Mesothelial cell of epicardium (in vitro differentiated cells): Measurements from ENCODE around the gene ETS2. TPM values are rescaled to one million over a fixed set of nuclear protein-coding genes. Genes with fewer than 3 reads are reported as not detected.

ENCODE experiments used
- DNase-seq, 2 experiments: peaks; one replicate each; pipeline ENCODE4 v3.0.0; 2021; ENCODE audit warnings: low spot score in 2 of 2; ENCODE audit not compliant: unreplicated experiment in 2 of 2
- H3K27ac Mint-ChIP-seq: 2 replicates; pipeline ENCODE4 v1.8.0; 2021; ENCODE audit warnings: mixed read lengths
- H3K27me3 Mint-ChIP-seq: 2 replicates; pipeline ENCODE4 v1.8.0; 2021; ENCODE audit warnings: low read depth, mixed read lengths
- H3K36me3 Mint-ChIP-seq: 2 replicates; pipeline ENCODE4 v1.8.0; 2021; ENCODE audit warnings: mixed read lengths
- H3K4me1 Mint-ChIP-seq: 2 replicates; pipeline ENCODE4 v1.8.0; 2021; ENCODE audit warnings: mixed read lengths
- H3K4me3 Mint-ChIP-seq: 2 replicates; pipeline ENCODE4 v1.8.0; 2021; ENCODE audit warnings: mild to moderate bottlenecking, moderate library complexity, mixed read lengths
- H3K9me3 Mint-ChIP-seq: 2 replicates; pipeline ENCODE4 v1.8.0; 2021; ENCODE audit warnings: mixed read lengths
- CTCF ChIP-seq: fragments of 200-600 bp; sonication (generic); IDR thresholded peaks from one replicate; pipeline ENCODE4 v1.5.0; 2021; ENCODE audit warnings: antibody characterized with exemption; ENCODE audit not compliant: unreplicated experiment
- total RNA-seq: library from RNA; stranded (reverse); gene quantifications from 3 replicates; pipeline ENCODE4 v1.2.1, GENCODE V29; 2021

Gene ETS2
- total RNA-seq, 1 donor from 2014 or later: 30.5 TPM

- Mint-ChIP-seq H3K36me3 (no peaks in the 10 kb centered on the region), H3K9me3 (peaks cover 14% of the 10 kb centered on the region), H3K27me3 (no peaks in the 10 kb centered on the region), H3K4me3 (no peak overlapping the region), H3K27ac (no peak overlapping the region), H3K4me1 (peaks cover 5% of the 10 kb centered on the region)
- no peak for DNase-seq
- TF ChIP-seq CTCF: no peak
These were observed 16.5 kb upstream of the ETS2 start for GRCh38 chr21:38789275-38789674.

GRCh38 chr21:38790059-38790458, 15.7 kb upstream of the ETS2 start:
- no peak for TF ChIP-seq CTCF
- no peak for DNase-seq
- no peak overlapping the region for H3K4me3 Mint-ChIP-seq
- H3K36me3 Mint-ChIP-seq: no peaks in the 10 kb centered on the region
- peaks cover 5% of the 10 kb centered on the region for H3K4me1 Mint-ChIP-seq
- no peaks in the 10 kb centered on the region for H3K27me3 Mint-ChIP-seq
- peaks cover 12% of the 10 kb centered on the region for H3K9me3 Mint-ChIP-seq
- no peak overlapping the region for H3K27ac Mint-ChIP-seq

- peaks cover 12% of the 10 kb centered on the region for H3K9me3 Mint-ChIP-seq
- H3K27ac Mint-ChIP-seq: no peak overlapping the region
- no peaks in the 10 kb centered on the region for H3K27me3 Mint-ChIP-seq
- TF ChIP-seq CTCF: no peak
- H3K4me3 Mint-ChIP-seq: no peak overlapping the region
- peaks cover 5% of the 10 kb centered on the region for H3K4me1 Mint-ChIP-seq
- no peaks in the 10 kb centered on the region for H3K36me3 Mint-ChIP-seq
- no peak for DNase-seq
These were observed 14.8 kb upstream of the ETS2 start for GRCh38 chr21:38790961-38791360.

GRCh38 chr21:38792676-38793459, 12.9 kb upstream of the ETS2 start:
- H3K27me3 Mint-ChIP-seq: peaks cover 1% of the 10 kb centered on the region
- TF ChIP-seq CTCF: no peak
- no peak overlapping the region for H3K4me3 Mint-ChIP-seq
- peaks cover 7% of the 10 kb centered on the region for H3K4me1 Mint-ChIP-seq
- no peak for DNase-seq
- H3K9me3 Mint-ChIP-seq: peaks cover 12% of the 10 kb centered on the region
- H3K27ac Mint-ChIP-seq: no peak overlapping the region
- H3K36me3 Mint-ChIP-seq: no peaks in the 10 kb centered on the region

- peaks cover 1% of the 10 kb centered on the region for H3K27me3 Mint-ChIP-seq
- H3K4me1 Mint-ChIP-seq: peaks cover 17% of the 10 kb centered on the region
- TF ChIP-seq CTCF: no peak
- no peak overlapping the region for H3K4me3 Mint-ChIP-seq
- no peaks in the 10 kb centered on the region for H3K36me3 Mint-ChIP-seq
- H3K9me3 Mint-ChIP-seq: peaks cover 12% of the 10 kb centered on the region
- H3K27ac Mint-ChIP-seq: no peak overlapping the region
- no peak for DNase-seq
These were observed 11.6 kb upstream of the ETS2 start for GRCh38 chr21:38793926-38794713.
